ENCODE results near the gene PTAFR. TPM values are rescaled to one million over a fixed set of nuclear protein-coding genes. Genes with fewer than 3 reads are reported as not detected.

The PTAFR gene
- total and polyA plus RNA-seq, 2 donors (not counting 1 experiment from before 2014, with no cell fraction given) = 5.9 to 6.2 TPM

DNA sequence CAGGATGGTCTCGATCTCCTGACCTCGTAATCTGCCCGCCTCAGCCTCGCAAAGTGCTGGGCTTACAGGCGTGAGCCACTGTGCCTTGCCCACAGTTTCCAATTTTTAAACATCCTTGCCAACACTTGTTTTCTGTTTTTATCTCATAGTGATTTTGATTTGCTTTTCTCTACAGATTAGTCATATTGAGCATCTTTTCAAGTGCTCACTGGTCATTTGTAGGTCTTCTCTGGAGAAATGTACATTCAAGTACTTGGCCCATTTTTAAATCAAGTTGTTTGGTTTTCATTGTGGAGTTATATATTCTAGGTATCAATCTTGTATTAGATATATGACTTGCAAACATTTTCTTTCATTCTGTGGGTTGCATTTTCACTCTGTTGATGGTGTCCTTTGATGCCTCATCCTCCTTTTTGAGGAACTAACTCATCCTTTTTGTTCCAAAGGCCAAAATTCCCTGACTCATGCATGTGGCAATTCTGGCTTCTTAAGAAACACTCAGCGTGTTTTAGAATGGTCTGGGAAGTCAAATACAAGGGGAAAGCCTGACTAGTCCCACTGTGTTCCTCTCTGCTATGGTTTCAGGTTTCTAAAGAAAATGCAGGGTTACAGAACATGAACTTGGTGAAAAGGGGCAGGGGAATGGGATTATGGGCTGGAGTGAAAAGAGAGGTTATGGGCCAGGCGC is 37.3 kb downstream of the PTAFR start:
- no peak overlapping the region for H3K9ac ChIP-seq (ENCODE audit: low read length)
- H3K36me3 ChIP-seq (replicated peaks in 1 of 2; ENCODE audit: control extremely low read depth in 1 of 2, control insufficient read depth in 1 of 2, extremely low read depth in 1 of 2, insufficient read depth in 2 of 2, low read length in 1 of 2) = no peaks in the 10 kb centered on the region
- ChIA-PET POLR2A (interaction anchor here (0.6 to 0.7 kb wide), 2 partner anchors 14 to 31 kb away, joined by 3 to 5 read pairs; no protein-coding TSS in a partner anchor), CTCF (no interaction called here)
- H3K4me1 ChIP-seq (ENCODE audit: control insufficient read depth in 2 of 2, insufficient read depth in 2 of 2, low read length in 2 of 2) = peaks cover 20 to 43% of the 10 kb centered on the region in 2 donors
- WGBS (ENCODE audit: insufficient coverage) = 64% methylated on average over 2 of the region's 7 CpGs
- H3K4me3 ChIP-seq (ENCODE audit: control extremely low read depth in 1 of 5, extremely low read depth in 1 of 5, insufficient read depth in 1 of 5, low read depth in 2 of 5, low read length in 4 of 5) = no peak overlapping the region
- intact Hi-C loops (cut with micrococcal nuclease) = no loop called here
- H3K27ac ChIP-seq (ENCODE audit: low read length in 2 of 2) = no peak overlapping the region
- Mint-ChIP-seq H3K27ac (peak overlapping the region; percentile 53), H3K4me1 (peaks cover 46% of the 10 kb centered on the region), H3K27me3 (no peaks in the 10 kb centered on the region), H3K9me3 (ENCODE audit: insufficient read depth) (no peaks in the 10 kb centered on the region), H3K4me3 (no peak overlapping the region)
- no peaks in the 10 kb centered on the region for H4K20me1 ChIP-seq (ENCODE audit: control insufficient read depth, insufficient read depth, low read length, poor library complexity, severe bottlenecking)
- no peak overlapping the region for H3K4me2 ChIP-seq (replicated peaks; ENCODE audit: low read depth, low read length, poor library complexity, severe bottlenecking)
- H2AFZ ChIP-seq (ENCODE audit: insufficient read depth, low read depth, low read length, poor library complexity, severe bottlenecking) = no peak overlapping the region
- H3K27me3 ChIP-seq (replicated peaks in 1 of 4; ENCODE audit: control extremely low read depth in 1 of 4, control insufficient read depth in 3 of 4, insufficient read depth in 4 of 4, low read length in 3 of 4) = no peaks in the 10 kb centered on the region
- TF ChIP-seq, protein P1, sequence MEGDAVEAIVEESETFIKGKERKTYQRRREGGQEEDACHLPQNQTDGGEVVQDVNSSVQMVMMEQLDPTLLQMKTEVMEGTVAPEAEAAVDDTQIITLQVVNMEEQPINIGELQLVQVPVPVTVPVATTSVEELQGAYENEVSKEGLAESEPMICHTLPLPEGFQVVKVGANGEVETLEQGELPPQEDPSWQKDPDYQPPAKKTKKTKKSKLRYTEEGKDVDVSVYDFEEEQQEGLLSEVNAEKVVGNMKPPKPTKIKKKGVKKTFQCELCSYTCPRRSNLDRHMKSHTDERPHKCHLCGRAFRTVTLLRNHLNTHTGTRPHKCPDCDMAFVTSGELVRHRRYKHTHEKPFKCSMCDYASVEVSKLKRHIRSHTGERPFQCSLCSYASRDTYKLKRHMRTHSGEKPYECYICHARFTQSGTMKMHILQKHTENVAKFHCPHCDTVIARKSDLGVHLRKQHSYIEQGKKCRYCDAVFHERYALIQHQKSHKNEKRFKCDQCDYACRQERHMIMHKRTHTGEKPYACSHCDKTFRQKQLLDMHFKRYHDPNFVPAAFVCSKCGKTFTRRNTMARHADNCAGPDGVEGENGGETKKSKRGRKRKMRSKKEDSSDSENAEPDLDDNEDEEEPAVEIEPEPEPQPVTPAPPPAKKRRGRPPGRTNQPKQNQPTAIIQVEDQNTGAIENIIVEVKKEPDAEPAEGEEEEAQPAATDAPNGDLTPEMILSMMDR (IDR thresholded peaks at IDR 0.05) = no peak
- no peak for TF ChIP-seq EZH2 (IDR thresholded peaks at IDR 0.05; ENCODE audit: borderline replicate concordance, insufficient read depth, low read depth, low read length, poor library complexity, severe bottlenecking)
- DNase-seq (no peak), ATAC-seq (ENCODE audit: low read depth) (no peak)
- H3K9me3 ChIP-seq (ENCODE audit: control extremely low read depth in 1 of 3, control insufficient read depth in 2 of 3, insufficient read depth in 1 of 3, low read length in 2 of 3) = no peaks in the 10 kb centered on the region
- no peaks in the 10 kb centered on the region for H3K79me2 ChIP-seq (ENCODE audit: control insufficient read depth, insufficient read depth, low read length)

DNA sequence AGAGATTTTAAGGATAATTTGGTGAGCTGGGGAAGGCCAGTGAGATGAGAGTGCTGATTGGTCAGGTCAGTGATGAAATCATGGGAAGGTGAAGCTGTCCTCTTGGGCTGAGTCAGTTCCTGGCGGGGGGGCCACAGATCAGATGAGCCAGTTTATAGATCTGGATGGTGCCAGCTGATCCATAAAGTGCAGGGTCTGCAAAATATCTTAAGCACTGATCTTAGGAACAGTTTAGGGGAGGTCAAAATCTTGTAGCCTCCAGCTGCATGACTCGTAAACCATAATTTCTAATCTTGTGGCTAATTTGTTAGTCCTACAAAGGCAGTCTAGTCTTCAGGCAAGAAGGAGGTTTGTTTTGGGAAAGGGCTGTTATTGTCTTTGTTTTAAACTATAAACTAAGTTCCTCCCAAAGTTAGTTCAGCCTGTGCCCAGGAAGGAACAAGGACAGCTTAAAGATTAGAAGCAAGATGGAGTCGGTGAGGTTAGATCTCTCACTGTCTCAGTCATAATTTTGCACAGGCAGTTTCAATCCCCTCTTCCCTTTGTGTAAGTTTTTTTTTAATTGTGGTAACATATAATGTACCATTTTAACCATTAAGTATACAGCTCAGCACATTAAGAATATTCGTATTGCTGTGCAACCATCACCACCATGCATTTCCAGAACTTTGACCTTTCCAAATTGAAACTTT is 39.4 kb downstream of the PTAFR start:
- Histone ChIP-seq H3K36me3 (replicated peaks in 1 of 2; ENCODE audit: control extremely low read depth in 1 of 2, control insufficient read depth in 1 of 2, extremely low read depth in 1 of 2, insufficient read depth in 2 of 2, low read length in 1 of 2) (no peaks in the 10 kb centered on the region), H3K9ac (ENCODE audit: low read length) (no peak overlapping the region), H3K27ac (ENCODE audit: low read length in 2 of 2) (no peak overlapping the region), H3K4me3 (ENCODE audit: control extremely low read depth in 1 of 5, extremely low read depth in 1 of 5, insufficient read depth in 1 of 5, low read depth in 2 of 5, low read length in 4 of 5) (no peak overlapping the region), H3K4me2 (replicated peaks; ENCODE audit: low read depth, low read length, poor library complexity, severe bottlenecking) (no peak overlapping the region), H3K79me2 (ENCODE audit: control insufficient read depth, insufficient read depth, low read length) (no peaks in the 10 kb centered on the region), H2AFZ (ENCODE audit: insufficient read depth, low read depth, low read length, poor library complexity, severe bottlenecking) (no peak overlapping the region), H3K9me3 (ENCODE audit: control extremely low read depth in 1 of 3, control insufficient read depth in 2 of 3, insufficient read depth in 1 of 3, low read length in 2 of 3) (peaks cover 0 to 6% (median 0%) of the 10 kb centered on the region in 3 donors), H3K27me3 (replicated peaks in 1 of 4; ENCODE audit: control extremely low read depth in 1 of 4, control insufficient read depth in 3 of 4, insufficient read depth in 4 of 4, low read length in 3 of 4) (no peaks in the 10 kb centered on the region), H4K20me1 (ENCODE audit: control insufficient read depth, insufficient read depth, low read length, poor library complexity, severe bottlenecking) (no peaks in the 10 kb centered on the region), H3K4me1 (ENCODE audit: control insufficient read depth in 2 of 2, insufficient read depth in 2 of 2, low read length in 2 of 2) (peaks cover 35 to 59% of the 10 kb centered on the region in 2 donors)
- POLR2A ChIA-PET = interaction anchor here (0.5 kb wide), 1 partner anchor 414 kb away, joined by 3 read pairs; no protein-coding TSS in a partner anchor
- CTCF ChIA-PET = interaction anchor here (0.7 to 2.7 kb wide), 4 partner anchors 11 to 72 kb away, joined by 5 to 11 read pairs (median 8); partner anchors contain the start of gene EYA3
- TF ChIP-seq EZH2 (IDR thresholded peaks at IDR 0.05; ENCODE audit: borderline replicate concordance, insufficient read depth, low read depth, low read length, poor library complexity, severe bottlenecking) = no peak
- TF ChIP-seq, protein P1 (IDR thresholded peaks at IDR 0.05) = no peak
- Mint-ChIP-seq H3K27ac (peak overlapping the region; percentile 4), H3K4me3 (no peak overlapping the region), H3K27me3 (no peaks in the 10 kb centered on the region), H3K4me1 (peaks cover 58% of the 10 kb centered on the region), H3K9me3 (ENCODE audit: insufficient read depth) (no peaks in the 10 kb centered on the region)
- 92% methylated on average over 2 of the region's 4 CpGs for WGBS (ENCODE audit: insufficient coverage)
- intact Hi-C loops (cut with micrococcal nuclease) = no loop called here
- ATAC-seq (ENCODE audit: low read depth) (no peak), DNase-seq (no peak)

Data from B cell (primary cell).